NCI-H2227 treated with DMSO at 0.1 percent for 48 hours (cell line): Measurements from ENCODE around the gene COPG1.
"Not testable (repeated sequence)": the region's sequence is repeated elsewhere in the genome, so short reads cannot be mapped to it uniquely, and the experiment has no call there.

ENCODE experiments used
- DNase-seq: peaks from one replicate; lab custom pipeline; 2025; lab: John Stamatoyannopoulos, UW

Gene COPG1

GRCh38 chr3:129239991-129240390, 9.4 kb upstream of the COPG1 start:
- DNase-seq = no peak

DNA sequence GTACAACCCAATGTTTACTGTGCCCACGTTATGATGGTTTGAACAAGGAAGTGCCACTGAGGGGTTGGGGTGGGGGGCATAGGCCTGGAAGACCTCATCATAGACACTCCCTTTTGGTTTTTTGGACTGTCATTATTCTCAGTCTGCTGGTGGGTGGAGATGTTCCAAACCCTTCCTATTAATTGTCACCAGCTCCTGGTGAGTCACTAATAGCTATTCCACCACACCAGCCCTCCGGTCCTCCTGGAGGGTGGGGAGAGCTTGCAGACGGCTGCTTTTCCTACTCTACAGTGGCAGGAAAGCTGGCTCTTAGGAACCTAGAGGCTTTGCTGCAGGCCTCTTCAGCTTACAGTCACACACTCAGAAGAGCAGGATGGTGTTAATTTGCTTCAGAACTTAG, 9.0 kb upstream of the COPG1 start:
- DNase-seq = no peak

- DNase-seq = no peak
Observed at GRCh38 chr3:129245141-129245540, 4.3 kb upstream of the COPG1 start.

- DNase-seq = peak; percentile 79
Observed at GRCh38 chr3:129245641-129246306, 3.6 kb upstream of the COPG1 start.

- DNase-seq = no peak
Observed at GRCh38 chr3:129246636-129247035, 2.8 kb upstream of the COPG1 start.

- no peak for DNase-seq
Observed at GRCh38 chr3:129248286-129248979, 973 bp upstream of the COPG1 start.

DNA sequence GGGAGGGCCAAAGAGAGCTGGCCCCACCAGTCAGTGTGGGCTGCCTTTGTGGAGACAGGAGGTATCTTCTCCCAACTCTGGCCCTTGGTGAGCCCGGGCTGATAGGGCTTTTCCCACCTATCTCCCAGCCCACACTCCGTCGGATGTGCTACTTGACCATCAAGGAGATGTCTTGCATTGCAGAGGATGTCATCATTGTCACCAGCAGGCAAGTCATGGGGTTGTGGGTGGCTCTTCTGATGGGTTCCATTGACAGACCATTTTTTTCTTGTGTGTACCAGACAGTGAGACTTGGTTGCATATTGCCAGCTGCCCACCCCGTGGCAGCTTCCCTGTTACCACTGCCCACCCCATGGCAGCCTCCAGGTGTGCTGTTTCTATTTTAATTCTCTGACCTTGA, 3.3 kb downstream of the COPG1 start:
- no peak for DNase-seq

DNA sequence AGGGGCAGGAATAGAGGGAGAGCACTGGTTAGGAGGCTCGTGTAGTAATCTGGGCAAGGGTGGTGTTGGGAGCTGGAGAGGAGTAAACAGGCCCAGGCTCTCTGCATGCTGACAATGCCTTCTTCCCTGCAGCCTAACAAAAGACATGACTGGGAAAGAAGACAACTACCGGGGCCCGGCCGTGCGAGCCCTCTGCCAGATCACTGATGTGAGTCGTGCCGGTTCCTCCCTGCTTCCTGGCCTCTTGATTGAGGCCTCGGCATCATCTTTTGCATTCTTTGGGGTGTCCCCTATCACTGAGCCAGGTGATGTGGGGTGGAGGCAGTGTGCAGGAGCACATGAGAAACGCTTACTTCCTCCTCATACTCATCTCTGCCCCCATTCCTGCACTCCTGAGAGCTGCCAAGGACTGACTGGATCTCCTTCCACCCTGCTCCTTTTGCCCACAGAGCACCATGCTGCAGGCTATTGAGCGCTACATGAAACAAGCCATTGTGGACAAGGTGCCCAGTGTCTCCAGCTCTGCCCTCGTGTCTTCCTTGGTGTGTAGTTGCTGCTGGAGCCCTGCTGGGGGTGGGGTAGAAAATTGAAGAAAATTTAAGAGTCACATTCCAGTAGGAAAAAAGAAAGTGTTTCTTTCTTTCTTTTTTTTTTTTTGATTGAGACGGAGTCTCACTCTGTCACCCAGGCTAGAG, 5.3 kb downstream of the COPG1 start:
- no peak for DNase-seq

DNA sequence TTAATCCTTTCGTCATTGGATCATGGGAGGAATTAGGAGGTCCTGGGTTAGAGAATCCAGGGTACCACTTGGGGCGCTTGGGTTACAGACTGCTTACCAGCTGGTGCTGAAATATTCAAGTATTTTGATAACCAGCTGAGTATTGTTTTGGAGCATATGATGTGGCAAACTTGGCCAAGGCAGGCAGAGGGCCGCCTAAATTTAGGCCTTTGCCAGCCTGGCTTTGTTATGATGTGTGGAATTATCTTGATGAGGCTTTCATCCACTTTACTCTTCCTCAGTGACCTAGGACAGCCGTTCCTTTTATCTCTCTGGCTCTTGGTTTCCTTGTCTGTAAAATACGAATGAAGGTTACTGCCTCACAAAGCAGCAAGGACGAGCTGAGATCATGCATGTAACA, 6.9 kb downstream of the COPG1 start:
- no peak for DNase-seq

DNA sequence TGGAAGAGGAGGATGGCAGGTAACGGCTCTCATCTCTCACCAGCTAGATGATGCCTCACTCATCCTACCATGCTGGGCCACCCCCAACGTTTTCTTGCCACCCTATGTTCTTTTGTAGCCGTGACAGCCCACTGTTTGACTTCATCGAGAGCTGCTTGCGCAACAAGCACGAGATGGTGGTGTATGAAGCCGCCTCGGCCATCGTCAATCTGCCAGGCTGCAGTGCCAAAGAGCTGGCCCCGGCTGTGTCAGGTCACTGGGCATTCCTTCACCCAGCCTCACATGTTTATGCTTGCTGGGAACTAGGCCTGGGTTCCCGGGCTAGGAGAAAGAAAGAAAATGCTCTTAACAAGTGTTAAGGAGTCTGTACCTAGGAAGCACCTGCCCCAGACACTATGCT, 8.2 kb downstream of the COPG1 start:
- DNase-seq = no peak

GRCh38 chr3:129259612-129260477, 10.4 kb downstream of the COPG1 start:
- DNase-seq = no peak

DNA sequence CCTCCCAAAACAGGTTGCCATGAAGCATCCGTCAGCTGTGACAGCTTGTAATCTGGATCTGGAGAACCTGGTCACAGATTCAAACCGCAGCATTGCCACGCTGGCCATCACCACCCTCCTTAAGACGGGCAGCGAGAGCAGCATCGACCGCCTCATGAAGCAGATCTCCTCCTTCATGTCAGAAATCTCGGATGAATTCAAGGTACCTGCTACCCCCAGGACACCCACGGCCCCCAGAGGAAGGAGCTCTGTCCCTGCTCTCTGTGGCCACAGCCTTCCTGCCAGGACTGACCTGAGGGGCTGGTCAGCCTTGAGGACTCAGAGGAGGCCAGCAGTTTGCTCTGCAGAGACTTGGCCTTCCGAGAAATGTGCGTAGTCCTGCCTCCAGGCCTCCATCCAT, 11.2 kb downstream of the COPG1 start:
- DNase-seq = no peak

DNA sequence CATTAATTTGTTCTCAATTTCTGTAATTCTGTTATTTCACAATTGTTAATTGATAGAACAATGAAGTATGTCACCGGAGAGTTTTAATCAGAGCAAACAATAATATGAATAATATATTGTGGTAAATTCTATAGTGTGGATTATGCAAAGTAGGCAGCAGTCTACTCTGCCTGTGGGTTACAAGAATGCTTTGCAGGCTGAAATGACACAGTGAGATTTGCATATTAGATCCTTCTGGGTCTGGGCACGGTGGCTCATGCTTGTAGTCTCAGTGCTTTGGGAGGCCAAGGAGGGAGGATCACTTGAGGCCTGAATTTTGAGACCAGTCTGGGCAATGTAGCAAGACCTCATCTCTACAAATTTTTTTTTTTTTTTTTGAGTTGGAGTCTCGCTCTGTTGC, 12.5 kb downstream of the COPG1 start:
- no peak for DNase-seq

DNA sequence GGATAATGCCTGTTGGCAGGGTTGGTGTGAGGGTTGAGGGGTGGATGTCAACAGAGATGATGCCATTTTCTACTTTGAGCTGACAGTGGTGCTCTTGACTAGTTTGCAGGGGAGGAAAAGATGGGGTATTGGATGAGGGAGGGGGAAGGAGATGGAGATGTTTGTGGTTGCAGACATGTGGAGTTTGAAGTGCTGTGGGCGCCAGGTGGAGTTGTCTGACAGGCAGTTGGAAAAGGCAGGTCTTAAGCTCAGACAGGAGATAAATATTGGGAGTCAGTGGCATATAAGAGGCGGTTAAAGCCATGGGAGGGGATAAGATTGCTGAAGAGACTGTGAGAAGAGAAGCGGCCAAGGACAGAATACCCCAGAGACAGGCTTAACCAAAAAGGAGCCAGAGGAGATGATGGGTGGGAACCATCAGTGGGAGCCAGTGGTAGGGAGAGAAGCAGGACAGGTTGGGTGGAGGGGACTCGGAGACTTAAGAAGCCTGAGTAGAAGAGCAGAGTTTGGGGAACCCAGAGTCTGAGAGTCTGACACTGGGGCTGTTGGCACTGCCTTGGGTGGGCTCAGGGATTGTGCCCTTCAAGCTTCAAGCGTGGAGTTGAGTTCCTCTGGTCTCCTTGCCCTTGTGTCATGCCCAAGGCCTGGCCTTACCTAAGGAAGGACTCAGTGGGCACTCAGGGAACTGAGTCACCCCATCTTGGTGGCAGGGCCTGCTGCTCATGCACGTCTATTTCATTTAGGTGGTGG, 13.9 kb downstream of the COPG1 start:
- DNase-seq = peak; percentile 4

DNA sequence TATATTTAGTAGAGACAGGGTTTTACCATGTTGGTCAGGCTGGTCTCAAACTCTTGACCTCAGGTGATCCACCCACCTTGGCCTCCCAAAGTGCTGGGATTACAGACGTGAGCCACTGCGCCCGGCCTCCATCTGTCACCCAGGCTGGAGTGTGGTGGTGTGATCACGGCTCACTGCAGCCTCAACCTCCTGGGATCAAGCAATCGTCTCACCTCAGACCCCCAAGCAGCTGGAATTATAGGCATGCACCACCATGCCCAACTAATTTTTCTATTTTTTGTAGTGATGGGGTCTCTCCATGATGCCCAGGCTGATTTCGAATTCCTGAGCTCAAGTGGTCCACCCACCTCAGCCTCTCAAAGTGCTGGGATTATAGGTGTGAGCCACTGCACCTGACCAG, 15.6 kb downstream of the COPG1 start:
- not testable (repeated sequence) for DNase-seq

DNA sequence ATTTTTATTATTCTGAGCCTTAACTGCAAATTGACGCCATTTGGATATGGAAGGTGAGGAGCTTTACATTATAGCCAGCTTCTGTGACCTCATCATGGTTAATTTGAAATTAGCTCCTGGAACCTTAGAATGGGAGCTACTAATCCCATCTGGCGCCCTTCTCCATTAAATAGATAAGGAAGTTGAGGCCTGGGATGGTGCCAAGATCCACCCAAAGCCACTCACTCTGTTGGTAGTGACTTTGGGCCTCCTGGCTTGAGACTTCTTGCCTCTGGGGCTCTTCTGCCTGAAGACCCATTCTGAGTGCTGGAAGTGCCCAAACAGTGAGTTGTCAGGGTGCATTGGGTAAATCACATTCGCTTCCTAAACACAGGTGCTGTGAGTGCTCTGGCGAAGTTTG, 17.2 kb downstream of the COPG1 start:
- no peak for DNase-seq

- no peak for DNase-seq
Observed at GRCh38 chr3:129268396-129268795, 19.0 kb downstream of the COPG1 start.

- DNase-seq = no peak
Observed at GRCh38 chr3:129271674-129272073, 22.3 kb downstream of the COPG1 start.

DNA sequence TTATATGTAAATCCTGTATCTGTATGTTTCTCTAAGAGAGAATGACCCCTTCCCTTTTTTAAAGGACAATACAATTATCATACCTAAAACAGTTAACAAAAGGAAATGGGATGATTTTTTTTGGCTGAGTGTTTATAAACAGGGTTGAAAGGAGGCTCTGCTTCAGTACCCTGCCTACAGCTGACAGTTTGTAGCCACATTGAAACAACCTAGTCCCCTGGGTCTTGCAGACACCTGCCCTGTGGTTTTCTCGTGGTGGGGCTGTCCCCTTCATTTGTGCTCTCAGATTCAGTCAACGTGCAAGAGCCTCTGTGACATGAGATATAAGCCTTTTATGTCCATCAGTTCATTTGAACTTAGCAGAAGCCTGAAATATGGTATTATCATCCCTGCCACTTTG, 27.0 kb downstream of the COPG1 start:
- no peak for DNase-seq

- no peak for DNase-seq
Observed at GRCh38 chr3:129277829-129278271, 28.4 kb downstream of the COPG1 start.

GRCh38 chr3:129278439-129278965, 29.1 kb downstream of the COPG1 start, which contains the start of gene HMCES:
Gene HMCES (plus strand): TSS chr3:129278870. CDS start chr3:129279733, 863 bp downstream.
- DNase-seq = peak; percentile 53
